A673 (cell line): ENCODE results near the gene ATP8A2. TPM values are rescaled to one million over a fixed set of nuclear protein-coding genes. Genes with fewer than 3 reads are reported as not detected.

Experiments used
- BruUV-seq: library from RNA; stranded (reverse); fragments of 400-500 nt; replicated peaks from 2 replicates; lab custom pipeline; 2021; lab: Mats Ljungman, UMichigan
- CTCF ChIA-PET: fragments of 300-600 bp; sonication (Branson Sonifier 250); formaldehyde crosslinking; loops from one replicate; lab custom pipeline; 2022; ENCODE audit warnings: antibody characterized with exemption; lab: Charles Lee
- POLR2A ChIA-PET: fragments of 300-600 bp; sonication (Branson Sonifier 250); formaldehyde crosslinking; loops from one replicate; lab custom pipeline; 2022; ENCODE audit warnings: antibody characterized with exemption; ENCODE audit not compliant: low non-redundant PET; lab: Charles Lee
- DNase-seq: peaks from one replicate; pipeline ENCODE4 v3.0.0-alpha.2; 2015; ENCODE audit warnings: low spot score
- H3K27ac ChIP-seq: fragments of 200-600 bp; sonication (generic); 2 replicates; pipeline ENCODE4 v1.5.1; 2016; ENCODE audit warnings: mixed run types, low read depth, mild to moderate bottlenecking, mixed read lengths, antibody characterized with exemption, low read length; ENCODE audit not compliant: poor library complexity, severe bottlenecking
- H3K27me3 ChIP-seq: fragments of 200-600 bp; sonication (generic); replicated peaks from 2 replicates; pipeline ENCODE4 v1.6.1; 2017; ENCODE audit warnings: mixed run types, low read depth, mild to moderate bottlenecking, mixed read lengths, antibody characterized with exemption, low read length; ENCODE audit not compliant: insufficient read depth, poor library complexity
- H3K36me3 ChIP-seq: fragments of 200-600 bp; sonication (generic); 2 replicates; pipeline ENCODE4 v1.6.1; 2016; ENCODE audit warnings: mixed run types, mild to moderate bottlenecking, mixed read lengths, antibody characterized with exemption, low read length; ENCODE audit not compliant: insufficient read depth, poor library complexity, severe bottlenecking
- H3K4me1 ChIP-seq: fragments of 200-600 bp; sonication (generic); 2 replicates; pipeline ENCODE4 v1.6.1; 2017; ENCODE audit warnings: mixed run types, mild to moderate bottlenecking, mixed read lengths, antibody characterized with exemption, low read length; ENCODE audit not compliant: insufficient read depth, poor library complexity, severe bottlenecking
- H3K4me3 ChIP-seq: fragments of 200-600 bp; sonication (generic); 2 replicates; pipeline ENCODE4 v1.5.1; 2016; ENCODE audit warnings: low read depth, mixed run types, mild to moderate bottlenecking, mixed read lengths, low read length; ENCODE audit not compliant: poor library complexity, severe bottlenecking
- H3K9me3 ChIP-seq: fragments of 200-600 bp; sonication (generic); 2 replicates; pipeline ENCODE4 v1.6.1; 2016; ENCODE audit warnings: mixed run types, low read depth, mild to moderate bottlenecking, mixed read lengths, antibody characterized with exemption, low read length; ENCODE audit not compliant: poor library complexity, severe bottlenecking
- EZH2 ChIP-seq: fragments of 200-600 bp; sonication (generic); IDR thresholded peaks from 2 replicates; pipeline ENCODE4 v1.6.1; 2017; ENCODE audit warnings: borderline replicate concordance, low read depth, mild to moderate bottlenecking, mixed read lengths, antibody characterized with exemption, low read length; ENCODE audit not compliant: poor library complexity, severe bottlenecking
- intact Hi-C: fragments of 100-400 bp; cut with micrococcal nuclease; formaldehyde crosslinking; loops from one replicate; pipeline ENCODE4 v1.10.0; 2022; ENCODE audit not compliant: unreplicated experiment
- total RNA-seq: library from RNA; stranded (reverse); gene quantifications from 2 replicates; pipeline ENCODE4 v1.2.3, GENCODE V29; 2021
- TF ChIP-seq, protein P1 (sequence below): fragments of 300-800, 200-600 bp; sonication (generic); conservative IDR thresholded peaks from 2 replicates; pipeline ENCODE4 v1.5.1; 2017; ENCODE audit warnings: low read depth, mild to moderate bottlenecking, antibody characterized with exemption, low read length, moderate library complexity, mixed read lengths

The ATP8A2 gene
- total RNA-seq, 1 experiment from 2014 or later, result 0.92 TPM

DNA sequence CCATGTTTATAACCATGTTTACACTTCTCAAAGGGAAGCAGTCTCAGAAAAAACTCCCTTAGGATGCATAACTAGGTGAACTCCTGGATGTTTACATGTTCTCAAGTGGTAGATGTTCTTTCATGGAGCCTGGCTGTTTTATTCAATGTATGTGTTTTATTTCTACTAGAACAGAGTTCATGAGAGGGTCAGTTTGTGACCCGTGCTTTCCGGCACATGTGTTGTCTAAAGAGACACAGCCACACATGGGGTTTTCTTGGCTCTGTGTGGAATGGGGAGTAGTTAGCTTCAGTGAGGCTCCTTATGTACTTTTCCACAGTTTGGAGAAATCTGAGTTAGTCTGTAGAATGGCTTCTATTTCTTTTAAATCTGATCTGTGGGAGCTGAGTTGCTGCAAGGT is 60.9 kb downstream of the ATP8A2 start:
- H3K4me1 ChIP-seq, result no peaks in the 10 kb centered on the region
- H3K36me3 ChIP-seq, result no peaks in the 10 kb centered on the region
- CTCF ChIA-PET, result no interaction called here
- TF ChIP-seq, protein P1, sequence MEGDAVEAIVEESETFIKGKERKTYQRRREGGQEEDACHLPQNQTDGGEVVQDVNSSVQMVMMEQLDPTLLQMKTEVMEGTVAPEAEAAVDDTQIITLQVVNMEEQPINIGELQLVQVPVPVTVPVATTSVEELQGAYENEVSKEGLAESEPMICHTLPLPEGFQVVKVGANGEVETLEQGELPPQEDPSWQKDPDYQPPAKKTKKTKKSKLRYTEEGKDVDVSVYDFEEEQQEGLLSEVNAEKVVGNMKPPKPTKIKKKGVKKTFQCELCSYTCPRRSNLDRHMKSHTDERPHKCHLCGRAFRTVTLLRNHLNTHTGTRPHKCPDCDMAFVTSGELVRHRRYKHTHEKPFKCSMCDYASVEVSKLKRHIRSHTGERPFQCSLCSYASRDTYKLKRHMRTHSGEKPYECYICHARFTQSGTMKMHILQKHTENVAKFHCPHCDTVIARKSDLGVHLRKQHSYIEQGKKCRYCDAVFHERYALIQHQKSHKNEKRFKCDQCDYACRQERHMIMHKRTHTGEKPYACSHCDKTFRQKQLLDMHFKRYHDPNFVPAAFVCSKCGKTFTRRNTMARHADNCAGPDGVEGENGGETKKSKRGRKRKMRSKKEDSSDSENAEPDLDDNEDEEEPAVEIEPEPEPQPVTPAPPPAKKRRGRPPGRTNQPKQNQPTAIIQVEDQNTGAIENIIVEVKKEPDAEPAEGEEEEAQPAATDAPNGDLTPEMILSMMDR, result no peak
- TF ChIP-seq EZH2, result no peak
- no peak overlapping the region for H3K4me3 ChIP-seq
- no TSS peak for BruUV-seq
- no peaks in the 10 kb centered on the region for H3K9me3 ChIP-seq
- no peak for DNase-seq
- POLR2A ChIA-PET, result no interaction called here
- intact Hi-C loops, result no loop called here
- no peak overlapping the region for H3K27ac ChIP-seq
- H3K27me3 ChIP-seq, result peaks cover 3% of the 10 kb centered on the region

DNA sequence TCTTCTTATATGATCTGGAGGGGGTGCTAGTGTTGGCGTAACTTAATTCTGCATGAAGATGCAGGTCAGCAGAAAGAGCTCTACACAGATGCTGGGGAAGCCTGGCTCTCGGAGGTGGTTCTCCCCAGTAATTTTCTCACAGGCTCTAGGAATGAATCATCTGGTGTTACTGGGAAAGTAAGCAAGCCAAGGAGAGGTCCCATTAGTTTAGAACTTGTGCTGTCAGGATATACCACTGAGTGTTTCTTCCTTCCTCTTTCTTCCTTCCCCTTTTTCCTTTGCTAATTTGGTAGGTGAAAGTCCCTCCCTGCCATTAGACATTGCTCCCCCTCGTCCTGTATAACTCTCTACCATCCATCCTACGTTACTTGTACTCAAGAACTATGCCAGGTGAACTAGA is 68.3 kb downstream of the ATP8A2 start:
- ChIA-PET POLR2A (no interaction called here), CTCF (no interaction called here)
- TF ChIP-seq EZH2, result no peak
- TF ChIP-seq, protein P1, result no peak
- H3K4me1 ChIP-seq, result no peaks in the 10 kb centered on the region
- DNase-seq, result no peak
- no peak overlapping the region for H3K27ac ChIP-seq
- intact Hi-C loops, result no loop called here
- no TSS peak for BruUV-seq
- peaks cover 6% of the 10 kb centered on the region for H3K27me3 ChIP-seq
- no peaks in the 10 kb centered on the region for H3K36me3 ChIP-seq
- no peak overlapping the region for H3K4me3 ChIP-seq
- no peaks in the 10 kb centered on the region for H3K9me3 ChIP-seq

- intact Hi-C loops, result no loop called here
- H3K27me3 ChIP-seq, result peaks cover 3% of the 10 kb centered on the region
- H3K4me1 ChIP-seq, result no peaks in the 10 kb centered on the region
- H3K27ac ChIP-seq, result no peak overlapping the region
- no peak for TF ChIP-seq EZH2
- TF ChIP-seq, protein P1, result no peak
- H3K9me3 ChIP-seq, result no peaks in the 10 kb centered on the region
- no TSS peak for BruUV-seq
- ChIA-PET POLR2A (no interaction called here), CTCF (no interaction called here)
- H3K4me3 ChIP-seq, result no peak overlapping the region
- DNase-seq, result no peak
- H3K36me3 ChIP-seq, result no peaks in the 10 kb centered on the region
Measured at GRCh38 chr13:25446261-25446660, 74.5 kb downstream of the ATP8A2 start.
